HG02759 (cell line): ENCODE data around the gene GALNT18.

Source experiments
- ATAC-seq: cut with Tn5 transposase; IDR thresholded peaks from one replicate; pipeline ENCODE4 v1.9.1; 2021; ENCODE audit warnings: mild to moderate bottlenecking, moderate library complexity; ENCODE audit not compliant: unreplicated experiment

The GALNT18 gene

GRCh38 chr11:11621573-11622339, at the start of gene GALNT18:
Gene GALNT18 (minus strand): TSS chr11:11622005.
- ATAC-seq = peak; percentile 93

GRCh38 chr11:11670574-11670973, 48.8 kb upstream of the GALNT18 start:
- no peak for ATAC-seq

GRCh38 chr11:11669233-11669846, 47.5 kb upstream of the GALNT18 start:
- no peak for ATAC-seq

GRCh38 chr11:11668781-11669180, 47.0 kb upstream of the GALNT18 start:
- no peak for ATAC-seq

GRCh38 chr11:11668274-11668673, 46.5 kb upstream of the GALNT18 start:
- no peak for ATAC-seq

GRCh38 chr11:11667056-11667455, 45.3 kb upstream of the GALNT18 start:
- no peak for ATAC-seq

- no peak for ATAC-seq
Observed at GRCh38 chr11:11665407-11665806, 43.6 kb upstream of the GALNT18 start.

- ATAC-seq = no peak
Observed at GRCh38 chr11:11663907-11664306, 42.1 kb upstream of the GALNT18 start.

- no peak for ATAC-seq
Observed at GRCh38 chr11:11662578-11662977, 40.8 kb upstream of the GALNT18 start.

GRCh38 chr11:11661326-11662040, 39.7 kb upstream of the GALNT18 start:
- no peak for ATAC-seq

- ATAC-seq = no peak
Observed at GRCh38 chr11:11660363-11660740, 38.5 kb upstream of the GALNT18 start.

GRCh38 chr11:11659567-11660362, 38.0 kb upstream of the GALNT18 start:
- no peak for ATAC-seq

- ATAC-seq = no peak
Observed at GRCh38 chr11:11657218-11657955, 35.6 kb upstream of the GALNT18 start.

- ATAC-seq = no peak
Observed at GRCh38 chr11:11641581-11641980, 19.8 kb upstream of the GALNT18 start.

- no peak for ATAC-seq
Observed at GRCh38 chr11:11640996-11641395, 19.2 kb upstream of the GALNT18 start.

GRCh38 chr11:11640152-11640551, 18.3 kb upstream of the GALNT18 start:
- ATAC-seq = no peak

GRCh38 chr11:11636671-11637070, 14.9 kb upstream of the GALNT18 start:
- ATAC-seq = no peak

GRCh38 chr11:11635443-11635842, 13.6 kb upstream of the GALNT18 start:
- no peak for ATAC-seq

- ATAC-seq = no peak
Observed at GRCh38 chr11:11629368-11629767, 7.6 kb upstream of the GALNT18 start.

GRCh38 chr11:11628651-11629050, 6.8 kb upstream of the GALNT18 start:
- no peak for ATAC-seq
